ENCODE data around the gene CMBL.

DNA sequence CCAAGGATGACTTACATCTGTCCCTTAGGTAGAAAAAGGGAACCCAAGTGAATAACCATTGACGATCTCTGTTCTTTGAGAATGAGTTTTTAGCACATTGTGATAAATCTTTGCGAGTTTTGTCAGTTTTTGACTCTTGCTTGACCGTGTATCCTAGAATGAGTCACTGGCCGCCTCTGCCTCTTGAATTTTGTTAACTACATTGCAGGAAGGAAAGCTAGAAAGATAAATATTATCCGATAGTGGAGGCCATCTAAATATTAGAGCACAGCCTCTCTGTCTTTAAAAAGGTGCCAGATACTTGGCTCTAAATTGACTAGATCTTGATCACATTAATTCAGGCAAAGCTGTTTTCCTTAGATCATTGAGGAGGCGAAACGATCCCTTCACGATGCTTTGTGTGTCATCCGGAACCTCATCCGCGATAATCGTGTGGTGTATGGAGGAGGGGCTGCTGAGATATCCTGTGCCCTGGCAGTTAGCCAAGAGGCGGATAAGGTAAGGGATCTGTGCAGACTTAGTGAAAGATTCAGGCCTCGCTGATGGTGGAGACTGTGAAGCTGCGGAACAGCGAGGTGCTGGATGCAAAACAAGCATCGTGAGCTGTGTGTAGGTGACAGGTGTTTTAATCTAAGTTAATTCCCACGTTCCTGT is 45.5 kb downstream of the CMBL start:
- TF ChIP-seq, protein P1, sequence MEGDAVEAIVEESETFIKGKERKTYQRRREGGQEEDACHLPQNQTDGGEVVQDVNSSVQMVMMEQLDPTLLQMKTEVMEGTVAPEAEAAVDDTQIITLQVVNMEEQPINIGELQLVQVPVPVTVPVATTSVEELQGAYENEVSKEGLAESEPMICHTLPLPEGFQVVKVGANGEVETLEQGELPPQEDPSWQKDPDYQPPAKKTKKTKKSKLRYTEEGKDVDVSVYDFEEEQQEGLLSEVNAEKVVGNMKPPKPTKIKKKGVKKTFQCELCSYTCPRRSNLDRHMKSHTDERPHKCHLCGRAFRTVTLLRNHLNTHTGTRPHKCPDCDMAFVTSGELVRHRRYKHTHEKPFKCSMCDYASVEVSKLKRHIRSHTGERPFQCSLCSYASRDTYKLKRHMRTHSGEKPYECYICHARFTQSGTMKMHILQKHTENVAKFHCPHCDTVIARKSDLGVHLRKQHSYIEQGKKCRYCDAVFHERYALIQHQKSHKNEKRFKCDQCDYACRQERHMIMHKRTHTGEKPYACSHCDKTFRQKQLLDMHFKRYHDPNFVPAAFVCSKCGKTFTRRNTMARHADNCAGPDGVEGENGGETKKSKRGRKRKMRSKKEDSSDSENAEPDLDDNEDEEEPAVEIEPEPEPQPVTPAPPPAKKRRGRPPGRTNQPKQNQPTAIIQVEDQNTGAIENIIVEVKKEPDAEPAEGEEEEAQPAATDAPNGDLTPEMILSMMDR (IDR thresholded peaks at IDR 0.05), result no peak
- no peak for TF ChIP-seq POLR2AphosphoS5 (IDR thresholded peaks at IDR 0.05; ENCODE audit: insufficient read depth in 1 of 2, low read depth in 1 of 2)

All from vagina (tissue), 2 donors.